ENCODE data around the gene SNED1.

DNA sequence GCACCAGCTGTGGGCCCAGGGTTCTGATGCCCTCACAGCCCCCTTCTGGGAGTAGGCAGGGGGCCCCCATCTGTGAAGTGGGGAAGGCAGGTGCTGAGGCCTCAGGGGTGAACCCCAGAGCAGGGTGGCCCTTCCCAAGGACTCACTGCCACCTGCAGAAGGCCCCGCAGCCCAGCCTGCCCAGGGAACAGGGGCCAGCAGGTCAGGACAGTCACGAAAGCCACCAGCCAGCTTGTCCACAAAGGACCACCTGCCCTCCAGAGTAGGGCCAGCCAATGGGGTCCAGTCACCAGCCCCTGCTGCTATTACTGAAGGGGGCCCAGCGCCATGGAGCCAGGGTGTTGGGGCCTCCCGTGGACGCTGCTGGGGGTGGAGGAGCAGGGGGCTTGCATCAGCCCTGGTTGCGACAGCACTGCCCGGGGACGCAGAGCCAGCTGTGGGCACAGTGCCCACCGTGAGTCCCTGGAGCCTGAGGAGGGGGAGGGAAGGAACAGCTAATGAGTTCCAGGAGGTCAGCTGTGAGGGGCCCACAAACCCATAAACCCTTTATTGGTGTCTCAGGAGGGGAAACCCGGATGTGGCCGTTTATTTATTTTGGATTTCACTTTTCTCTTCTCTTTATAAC is 11.5 kb upstream of the SNED1 start:
- TF ChIP-seq CTCF (IDR thresholded peaks at IDR 0.05) (no peak), POLR2A (IDR thresholded peaks at IDR 0.05) (no peak)

All from lower leg skin (tissue), 3 donors.